B cell (primary cell): ENCODE results near the gene BLM.

Source experiments
- CTCF ChIP-seq: fragments of 200-600 bp; IDR thresholded peaks from one replicate; pipeline ENCODE4 v1.8.0; 2022; ENCODE audit warnings: antibody characterized with exemption, mild to moderate bottlenecking
- EZH2 ChIP-seq: IDR thresholded peaks from 2 replicates; pipeline ENCODE4 v1.6.1; 2012; ENCODE audit warnings: borderline replicate concordance, low read depth, mild to moderate bottlenecking, moderate library complexity, low read length; ENCODE audit not compliant: insufficient read depth, poor library complexity, severe bottlenecking

- TF ChIP-seq CTCF (no peak), EZH2 (no peak)
Measured at GRCh38 chr15:90828111-90828510, 111.0 kb downstream of the BLM start.
